Stimulated activated CD8-positive, alpha-beta memory T cell treated with anti-CD3 and anti-CD28 coated beads, Interleukin-12 subunit alpha, Interleukin-12 subunit beta, amount 100 ng/mL, for 4 hours (primary cell): ENCODE measurements around the gene WDR3.
"Not testable (repeated sequence)": the region's sequence is repeated elsewhere in the genome, so short reads cannot be mapped to it uniquely, and the experiment has no call there.

Experiments
- DNase-seq: peaks from one replicate; pipeline ENCODE4 v3.0.0-alpha.2; 2020; ENCODE audit warnings: low read depth

WDR3 gene

DNA sequence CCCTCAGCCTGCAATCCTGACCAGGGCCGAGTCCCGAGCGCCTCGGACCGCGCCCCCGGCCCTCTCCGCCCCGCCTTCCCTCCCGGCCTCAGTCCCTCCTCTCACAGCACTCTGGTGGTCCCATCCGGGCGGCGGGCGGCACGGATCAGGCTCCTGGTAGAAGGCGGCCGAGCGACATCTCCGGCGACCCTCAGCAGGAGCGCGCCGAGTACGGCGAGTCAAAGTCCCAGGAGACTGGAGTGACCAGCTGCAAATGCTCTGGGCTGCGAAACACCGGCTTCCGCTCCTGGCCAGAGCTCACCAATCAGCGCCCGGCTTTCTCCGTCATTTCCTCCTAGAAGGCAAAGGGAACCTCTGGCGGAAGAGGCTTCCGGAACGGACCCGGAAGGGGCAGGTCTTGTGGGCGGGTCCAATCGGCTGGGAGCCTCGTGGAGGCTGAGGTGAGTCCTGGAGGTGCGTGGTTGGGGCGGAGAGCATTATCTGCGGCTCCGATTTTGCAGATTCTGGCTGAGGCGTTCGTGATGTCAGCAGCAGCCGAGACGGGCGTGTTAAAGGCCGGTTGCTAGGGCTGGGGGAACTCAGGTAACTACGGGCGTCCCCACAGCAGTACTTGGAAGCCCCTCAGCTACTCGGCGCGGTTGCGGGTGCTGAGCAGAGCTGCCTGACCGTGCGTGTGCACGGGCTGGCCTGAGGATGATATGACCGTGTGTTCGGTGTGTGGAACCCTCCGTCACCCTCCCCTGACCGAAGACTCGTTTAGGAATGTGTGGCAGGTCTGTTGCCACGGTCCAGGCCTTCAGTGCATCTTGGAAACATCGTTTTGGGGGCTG lies at the start of gene WDR3, which contains the start of gene GDAP2:
Gene WDR3, plus strand, starts transcription at position 397 of the 830 bp plus-strand sequence. CDS start 3,581 bp downstream, outside the sequence.
Gene GDAP2, minus strand, starts transcription at position 279 of the 830 bp plus-strand sequence. CDS start 9,264 bp downstream, outside the sequence.
- DNase-seq = peak; percentile 89

DNA sequence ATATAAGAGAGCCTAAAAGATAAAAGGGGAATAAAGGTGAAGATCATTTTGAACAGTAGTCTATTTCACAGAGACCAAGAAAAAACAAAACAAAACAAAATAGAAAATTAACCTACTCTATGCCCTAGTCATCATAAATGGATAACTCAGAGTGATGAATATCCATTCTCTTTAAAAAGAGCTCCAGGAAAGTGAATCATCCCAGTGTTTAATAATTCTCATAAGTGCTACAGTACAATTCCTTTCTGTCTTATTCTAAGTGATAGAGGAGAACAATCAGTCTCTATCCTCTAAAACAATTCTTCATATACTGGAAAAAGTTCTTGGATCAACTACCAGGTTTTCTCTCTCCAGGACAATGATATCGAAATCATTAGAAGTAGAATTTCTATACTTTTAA lies 45.9 kb upstream of the WDR3 start:
- no peak for DNase-seq

DNA sequence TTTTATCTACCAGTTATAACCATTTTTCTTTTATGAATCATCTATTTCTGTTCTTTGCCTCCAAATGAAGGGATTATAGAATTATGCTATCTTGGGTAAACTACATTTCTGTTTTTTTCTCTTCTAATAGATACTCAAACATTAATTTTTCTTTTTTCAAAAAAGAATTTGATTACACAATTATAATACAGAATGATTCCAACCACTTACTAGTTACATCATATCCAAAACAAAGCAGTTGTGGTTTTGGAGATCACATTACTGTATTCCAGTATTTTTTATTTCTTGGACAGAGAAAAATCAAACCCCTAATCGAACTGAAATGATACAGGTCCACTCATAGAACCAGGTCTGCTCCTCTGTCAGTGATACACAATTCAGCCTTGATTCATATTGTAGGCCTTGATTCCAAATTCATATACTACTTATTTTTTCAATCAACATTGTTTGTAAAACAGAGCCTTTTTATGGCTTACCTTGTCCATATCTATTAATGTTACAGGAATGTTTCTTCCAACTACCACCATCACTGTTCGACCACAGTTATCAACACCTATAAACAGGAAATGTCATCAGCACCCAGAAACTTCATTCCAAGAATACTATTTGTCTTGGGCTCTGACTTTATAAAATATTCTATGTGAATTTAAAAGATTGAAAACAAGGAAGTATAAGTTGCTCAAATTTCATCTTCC lies 43.3 kb upstream of the WDR3 start:
- no peak for DNase-seq

DNA sequence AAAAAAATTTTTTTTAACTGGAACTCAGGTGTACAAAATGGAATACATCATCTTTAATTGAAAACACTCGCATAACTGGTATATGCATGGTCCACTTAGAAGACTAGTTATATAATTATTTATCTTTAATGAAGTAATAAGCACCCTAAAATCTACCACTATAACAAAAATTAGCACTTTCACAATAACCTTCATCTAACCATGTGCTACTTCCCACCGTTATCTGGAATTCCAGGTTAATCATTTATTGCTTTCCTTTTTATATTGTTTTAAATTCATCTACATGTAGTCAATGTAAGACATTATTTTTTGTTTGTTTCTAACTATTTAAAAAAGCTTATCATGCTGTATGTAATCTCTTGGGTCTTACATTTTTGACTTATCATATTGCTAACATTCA lies 39.1 kb upstream of the WDR3 start:
- no peak for DNase-seq

DNA sequence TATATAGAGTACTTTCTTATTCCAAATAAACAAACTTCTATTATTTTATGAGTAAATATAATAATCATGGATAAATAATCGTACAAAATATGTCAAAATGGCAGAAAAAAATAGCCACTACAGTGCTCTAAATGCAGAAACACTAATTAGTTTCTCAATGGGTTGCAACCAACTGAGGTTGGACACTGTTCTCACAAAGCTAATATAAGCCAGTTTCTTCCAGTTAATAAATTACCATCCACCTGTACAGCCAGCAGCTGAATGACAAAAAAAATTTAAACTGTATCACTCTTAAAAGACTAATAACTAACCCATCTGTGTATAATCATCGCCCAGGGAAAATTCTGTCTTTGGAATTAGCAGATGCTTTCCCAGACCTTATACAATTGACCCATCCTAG lies 37.0 kb upstream of the WDR3 start:
- DNase-seq = no peak

DNA sequence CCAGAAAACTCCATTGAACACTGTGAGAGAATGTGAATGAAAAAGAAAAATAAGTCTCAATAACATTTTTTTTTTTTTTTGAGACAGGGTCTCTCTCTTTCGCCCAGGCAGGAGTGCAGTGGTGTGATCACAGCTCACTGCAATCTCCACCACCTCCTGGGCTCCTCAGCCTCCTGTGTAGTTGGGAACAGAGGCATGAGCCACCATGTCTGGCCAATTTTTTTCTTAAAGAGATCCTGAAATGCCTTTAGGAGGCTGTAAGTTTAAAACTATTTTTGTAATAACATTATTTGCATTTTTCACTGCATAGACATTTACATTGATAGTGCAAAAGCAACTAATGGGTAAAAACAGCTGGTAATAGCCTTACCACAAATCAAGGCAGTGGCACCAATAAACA lies 35.5 kb upstream of the WDR3 start:
- DNase-seq = no peak

DNA sequence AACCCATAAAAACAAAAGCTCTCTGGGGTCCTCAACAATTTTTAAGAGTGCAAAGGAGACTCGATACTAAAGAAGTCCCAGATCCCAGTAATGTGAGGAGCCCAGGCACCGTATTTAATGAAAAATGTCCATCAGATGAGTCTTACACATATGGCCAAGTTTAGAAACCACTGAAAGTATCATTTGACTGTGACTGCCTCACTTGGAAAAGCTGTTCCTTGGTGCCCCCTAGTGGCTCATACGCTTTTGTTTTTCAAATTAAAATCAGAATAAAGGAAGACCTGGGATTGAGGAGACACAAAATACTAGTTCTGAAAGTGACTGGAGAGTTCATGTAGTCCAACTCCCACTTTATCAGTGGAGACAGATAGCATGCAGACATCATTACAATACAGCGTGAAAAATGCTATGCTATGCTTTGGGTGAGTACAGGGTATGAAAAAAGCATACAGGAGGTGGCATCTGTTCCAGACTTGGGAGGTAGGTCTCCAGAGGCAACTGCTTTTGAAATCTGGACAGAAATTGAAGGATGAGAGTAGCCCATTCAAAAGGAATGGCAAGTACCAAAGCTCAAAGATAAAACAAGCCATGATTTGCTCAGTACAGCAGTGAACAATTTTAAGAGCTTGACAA lies 33.9 kb upstream of the WDR3 start:
- DNase-seq = no peak

DNA sequence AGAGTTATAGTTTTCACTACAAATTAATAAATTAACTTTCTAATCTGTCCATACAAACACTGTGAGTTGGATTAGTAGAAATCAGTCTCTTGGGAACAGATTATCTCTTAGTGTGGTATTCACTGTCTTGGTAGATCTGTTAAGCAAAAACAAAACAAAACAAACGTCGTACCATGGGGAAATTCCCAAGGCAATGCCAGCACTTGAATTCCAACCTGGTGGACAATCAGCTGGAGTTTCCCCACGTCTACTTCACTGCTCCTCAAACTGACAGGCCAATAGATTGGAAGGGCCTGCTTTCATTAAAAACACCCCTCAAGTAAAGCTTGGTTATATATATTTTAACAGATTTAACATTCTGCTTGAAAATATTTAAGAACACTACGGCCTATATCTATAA lies 32.0 kb upstream of the WDR3 start:
- no peak for DNase-seq

DNA sequence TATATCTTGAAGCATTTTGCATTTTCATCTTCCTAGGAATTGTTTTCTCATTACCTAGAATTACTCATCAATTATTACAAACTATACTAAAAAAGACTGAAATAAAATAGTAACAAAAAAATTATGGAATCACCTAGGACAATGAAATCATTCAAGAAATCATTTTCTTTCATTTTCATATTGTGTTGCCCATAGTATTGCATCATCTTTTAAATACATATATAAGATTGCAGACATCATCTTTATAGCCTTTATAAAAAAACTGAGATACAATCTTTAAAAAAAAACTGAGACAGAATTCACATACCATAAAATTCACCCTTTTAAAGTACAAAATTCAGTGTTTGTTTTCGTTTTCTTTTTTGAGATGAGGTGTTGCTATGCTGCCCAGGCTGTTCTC lies 29.7 kb upstream of the WDR3 start:
- DNase-seq = no peak

DNA sequence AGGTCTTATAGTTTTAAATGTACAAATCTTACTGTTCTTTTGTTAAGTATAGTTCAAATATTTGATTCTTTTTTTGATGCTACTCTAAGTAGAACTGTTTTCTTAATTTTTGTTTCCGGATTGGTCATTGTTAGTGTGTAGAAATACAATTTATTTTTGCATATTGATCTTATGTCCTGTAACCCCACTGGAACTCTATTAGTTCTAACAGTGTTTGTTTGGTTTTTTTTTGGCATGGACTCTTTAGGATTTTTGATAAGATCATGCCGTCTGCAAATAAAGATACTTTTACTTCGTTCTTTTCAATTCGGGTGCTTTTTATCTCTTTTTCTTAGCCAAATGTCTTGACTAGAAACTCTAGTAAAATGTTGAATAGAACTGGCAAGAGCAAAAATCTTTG lies 26.6 kb upstream of the WDR3 start:
- DNase-seq = no peak

DNA sequence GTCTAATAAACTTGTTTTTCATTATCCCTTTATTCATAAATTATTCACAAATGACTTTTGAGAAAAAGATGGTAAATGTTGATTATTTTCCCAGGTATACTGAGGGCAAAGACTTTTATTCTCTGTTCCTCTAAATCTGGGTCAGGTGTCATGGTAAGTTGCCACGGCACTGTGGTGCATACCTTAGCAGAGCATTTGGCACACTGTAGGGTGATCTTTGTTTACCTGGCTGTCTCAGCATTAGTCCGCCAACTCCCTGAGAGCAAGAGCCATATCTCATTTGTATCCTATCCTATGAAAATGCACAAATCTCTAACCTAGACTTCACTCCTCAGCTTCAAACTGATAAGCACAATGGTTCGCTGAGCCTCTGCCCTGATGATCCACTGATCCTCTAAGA lies 25.1 kb upstream of the WDR3 start:
- DNase-seq = no peak

DNA sequence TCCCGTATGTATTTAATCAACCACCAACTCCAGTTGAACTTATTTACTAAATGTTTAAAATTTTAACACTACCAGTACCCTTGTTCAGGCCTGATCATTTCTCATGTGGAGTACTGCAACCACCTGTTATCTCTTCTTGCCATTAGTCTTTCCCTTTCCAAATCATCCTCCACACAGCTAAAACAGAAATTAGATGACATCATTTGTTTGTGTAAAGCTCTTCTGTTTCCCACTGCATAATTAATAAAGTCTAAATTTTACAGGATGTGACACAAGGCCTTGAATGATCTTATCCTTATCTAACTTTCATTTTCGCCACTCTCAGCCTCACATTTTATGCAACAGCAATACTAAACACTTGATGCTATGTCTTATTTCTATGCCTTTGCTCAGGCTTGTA lies 24.5 kb upstream of the WDR3 start:
- DNase-seq = no peak

DNA sequence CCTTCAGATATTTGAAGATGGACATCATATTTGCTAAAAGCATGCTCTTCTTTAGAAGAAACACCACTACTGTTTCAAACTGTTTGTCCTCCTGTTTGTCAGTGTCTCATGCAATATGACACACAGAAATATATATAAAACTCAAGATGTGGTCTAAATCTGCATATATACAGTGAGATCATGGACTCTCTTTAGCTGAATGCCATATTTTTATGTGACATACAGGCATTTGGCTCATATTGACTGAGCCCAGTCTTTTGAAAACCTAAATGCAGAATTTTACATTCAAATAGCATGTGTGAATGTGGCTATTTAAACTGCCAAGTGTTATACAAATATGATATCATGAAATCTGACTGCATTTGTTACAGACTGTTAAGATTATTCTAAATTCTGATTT lies 18.5 kb upstream of the WDR3 start:
- DNase-seq = no peak

DNA sequence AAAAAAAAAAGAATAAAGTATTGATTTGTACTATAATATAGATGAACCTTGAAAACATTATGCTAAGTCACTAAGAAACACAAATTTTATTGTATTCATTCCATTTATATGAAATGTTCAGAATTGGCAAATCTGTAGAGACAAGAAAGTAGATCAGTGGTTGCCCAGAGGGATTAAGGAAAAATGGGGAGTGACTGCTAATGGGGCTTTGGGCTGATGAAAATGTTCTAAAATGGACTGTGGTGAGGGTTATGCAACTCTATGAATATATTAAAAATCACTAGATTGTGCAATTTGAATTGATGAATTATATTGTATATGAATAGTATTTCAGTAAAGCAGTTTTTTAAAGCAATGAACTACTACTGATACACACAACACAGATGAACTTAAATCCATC lies 10.2 kb upstream of the WDR3 start:
- DNase-seq = no peak

DNA sequence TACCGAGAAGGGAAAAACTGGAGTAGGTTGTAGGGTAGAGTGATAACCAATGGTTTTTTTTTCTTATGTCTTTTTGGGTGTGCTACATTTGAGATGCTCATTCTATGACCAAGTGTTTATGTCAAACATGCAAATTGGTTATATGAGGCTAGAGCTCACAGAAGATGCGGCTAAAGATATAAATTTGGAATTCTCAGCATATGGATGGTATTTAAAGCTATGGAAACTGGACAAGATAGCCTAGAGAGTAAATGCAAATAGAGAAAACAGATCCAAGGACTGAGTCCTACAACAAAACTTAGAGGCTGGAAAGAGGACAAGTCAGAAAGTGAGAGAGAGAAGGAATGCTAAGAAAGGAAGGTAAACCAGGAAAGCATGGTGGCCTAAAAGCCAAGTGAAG lies 7.5 kb upstream of the WDR3 start:
- DNase-seq = no peak

DNA sequence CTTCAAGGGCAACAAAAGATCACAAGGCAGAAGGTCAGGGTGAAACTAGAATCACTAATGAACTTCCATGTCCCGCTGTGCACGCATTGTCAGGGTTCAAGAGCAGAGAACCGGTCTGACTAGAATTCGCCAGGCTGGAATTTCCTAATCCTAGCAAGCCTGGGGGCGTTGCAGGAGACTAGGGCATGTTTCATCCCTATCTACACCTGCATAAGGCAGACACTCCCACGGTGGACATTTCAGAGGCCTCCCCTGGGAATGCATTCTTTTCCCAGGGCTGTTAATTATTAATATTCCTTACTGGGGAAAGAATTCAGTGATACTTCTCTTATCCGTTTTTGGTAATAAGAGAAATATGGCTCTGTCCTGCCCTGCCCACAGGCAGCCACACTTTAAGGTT lies 6.8 kb upstream of the WDR3 start:
- DNase-seq = not testable (repeated sequence)

DNA sequence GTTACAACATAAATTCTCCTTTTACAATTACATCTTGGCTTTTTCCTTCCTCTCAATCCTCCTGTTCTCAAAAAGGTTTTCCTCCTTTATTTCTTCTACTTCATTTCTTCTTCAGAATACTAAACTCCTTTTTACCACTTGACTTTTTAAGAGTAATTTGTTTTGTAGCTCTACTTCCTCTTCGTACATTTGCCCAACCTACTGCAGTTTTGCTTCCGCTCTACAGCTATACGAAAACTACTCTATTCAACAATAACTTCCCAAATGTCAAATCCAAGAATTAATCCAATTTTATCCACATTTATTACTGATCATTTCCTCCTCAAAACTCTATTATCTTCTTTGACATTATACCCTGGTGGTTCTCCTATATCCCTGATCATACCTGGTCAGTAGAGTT lies 3.6 kb upstream of the WDR3 start:
- DNase-seq = no peak

DNA sequence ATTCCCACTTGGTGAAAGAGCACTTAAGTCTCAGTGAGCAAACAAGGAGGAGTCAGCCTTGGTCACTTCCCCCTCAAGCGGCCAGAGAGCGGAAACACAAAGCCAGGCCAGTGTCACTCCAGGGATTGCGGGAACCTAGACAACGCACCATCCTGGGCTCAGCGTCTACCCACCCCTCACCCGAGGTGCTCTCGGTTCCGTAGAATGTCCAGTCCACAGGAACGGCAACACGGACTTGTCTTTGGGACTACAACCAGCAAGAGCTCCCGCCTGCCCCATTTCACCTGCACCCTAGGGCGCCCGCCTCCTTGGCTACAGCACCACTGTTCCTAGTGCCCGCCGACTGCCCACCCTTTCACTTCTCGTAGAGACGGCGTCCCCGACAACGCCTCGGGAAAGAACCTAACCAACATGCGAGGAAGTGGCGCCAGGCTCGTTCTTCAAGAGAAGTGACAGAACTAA lies 627 bp upstream of the WDR3 start:
- no peak for DNase-seq

DNA sequence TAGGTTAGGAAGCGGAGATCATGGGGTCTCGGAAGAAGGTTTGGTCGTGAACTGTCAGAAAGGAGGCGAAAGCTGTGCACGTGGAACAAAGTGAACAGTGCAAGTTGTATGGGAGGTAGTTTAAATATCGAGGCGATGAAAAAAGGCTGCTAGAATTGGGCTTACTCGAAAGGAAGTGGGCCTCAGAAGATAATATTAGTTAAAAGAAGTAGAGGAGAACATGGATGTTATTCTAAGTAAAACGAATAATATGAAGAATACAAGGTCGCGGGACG lies 571 bp downstream of the WDR3 start:
- DNase-seq = no peak

DNA sequence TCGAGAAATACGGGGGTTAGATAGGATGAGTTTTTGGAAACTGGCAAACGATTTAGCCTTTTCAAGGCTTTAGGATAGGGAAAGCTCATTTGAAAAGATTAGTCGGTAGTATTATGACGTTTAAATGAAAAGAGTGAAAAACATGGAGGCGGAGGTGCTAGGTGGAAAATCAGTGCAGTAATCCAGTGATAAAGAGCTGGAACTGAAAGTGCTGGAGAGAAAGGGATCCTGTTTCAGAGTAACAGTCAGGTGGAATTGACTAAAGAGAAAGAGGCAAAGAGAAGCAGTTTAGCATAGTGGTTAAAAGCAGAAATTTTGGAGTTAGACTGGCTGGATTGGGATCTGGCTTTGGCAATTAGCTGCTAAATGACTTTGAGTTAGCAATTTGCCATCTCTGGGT lies 945 bp downstream of the WDR3 start:
- DNase-seq = no peak

DNA sequence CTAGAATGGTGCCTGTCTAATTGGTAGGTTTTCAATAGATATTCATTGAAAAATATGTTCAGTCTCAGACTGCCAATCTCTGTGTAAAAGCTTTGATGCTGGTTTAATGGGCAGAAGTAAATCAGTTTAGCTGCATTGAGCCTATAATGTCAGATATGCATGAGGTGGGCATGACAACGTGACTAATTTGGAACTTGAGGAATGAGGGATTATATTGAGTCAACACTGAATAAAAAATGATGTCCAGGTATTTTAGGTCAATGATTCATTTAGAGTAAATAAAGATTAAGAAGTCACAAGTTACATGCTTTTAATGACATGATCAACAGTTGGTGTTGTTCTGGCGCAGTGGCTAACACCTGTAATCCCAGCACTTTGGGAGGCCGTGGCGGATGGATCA lies 3.0 kb downstream of the WDR3 start:
- no peak for DNase-seq

DNA sequence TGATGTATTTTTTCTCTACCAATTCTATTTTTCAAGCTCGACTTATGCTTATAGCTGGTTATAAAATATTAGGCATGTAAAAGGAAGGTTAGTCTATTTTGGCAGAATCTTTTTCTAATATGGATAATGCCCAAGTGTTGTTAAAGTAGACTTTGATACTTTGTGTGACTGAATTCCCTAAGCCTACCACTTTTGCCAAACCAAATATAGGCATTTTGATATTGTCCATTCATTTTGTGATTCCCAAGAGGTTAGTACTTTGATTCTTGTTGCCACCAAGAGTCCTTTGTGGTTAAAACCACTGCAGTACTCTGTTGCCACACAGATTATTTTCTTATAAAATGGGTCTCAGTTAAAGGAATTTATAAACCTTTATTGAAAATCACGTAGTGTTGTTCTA lies 4.2 kb downstream of the WDR3 start:
- DNase-seq = no peak

DNA sequence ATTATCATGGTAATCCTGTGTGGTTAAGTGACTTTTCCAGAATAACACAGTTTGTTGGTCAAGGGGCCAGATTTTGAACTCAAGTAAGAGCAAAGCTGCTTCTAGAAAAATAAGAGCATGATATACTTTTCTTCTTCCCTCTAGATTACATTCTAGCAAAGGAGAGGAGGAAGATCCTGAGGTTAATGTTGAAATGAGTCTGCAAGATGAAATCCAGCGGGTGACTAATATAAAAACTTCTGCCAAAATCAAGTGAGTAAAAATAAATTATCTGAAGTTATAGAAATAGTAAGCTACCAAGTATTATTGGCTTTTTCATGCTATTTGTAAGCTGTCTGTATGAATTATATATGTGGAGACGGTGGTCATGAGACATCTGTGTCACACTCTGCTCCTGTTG lies 12.8 kb downstream of the WDR3 start:
- DNase-seq = no peak
